Rectal smooth muscle tissue (tissue), 1 donor: ENCODE data around the gene PRF1.

ENCODE experiments used
- H3K27ac ChIP-seq: one replicate; pipeline ENCODE4 v1.7.0; 2013; ENCODE audit warnings: low read depth, low read length, inconsistent platforms
- H3K27me3 ChIP-seq: one replicate; pipeline ENCODE4 v1.7.0; 2013; ENCODE audit warnings: low read length; ENCODE audit not compliant: control insufficient read depth, insufficient read depth
- H3K36me3 ChIP-seq: one replicate; pipeline ENCODE4 v1.7.0; 2013; ENCODE audit warnings: low read length; ENCODE audit not compliant: control insufficient read depth, insufficient read depth
- H3K4me1 ChIP-seq: one replicate; pipeline ENCODE4 v1.7.0; 2013; ENCODE audit warnings: low read length; ENCODE audit not compliant: control insufficient read depth, insufficient read depth
- H3K4me3 ChIP-seq: one replicate; pipeline ENCODE4 v1.7.0; 2013; ENCODE audit warnings: low read length
- H3K9ac ChIP-seq: one replicate; pipeline ENCODE4 v1.7.0; 2013; ENCODE audit warnings: low read length

The PRF1 gene

DNA sequence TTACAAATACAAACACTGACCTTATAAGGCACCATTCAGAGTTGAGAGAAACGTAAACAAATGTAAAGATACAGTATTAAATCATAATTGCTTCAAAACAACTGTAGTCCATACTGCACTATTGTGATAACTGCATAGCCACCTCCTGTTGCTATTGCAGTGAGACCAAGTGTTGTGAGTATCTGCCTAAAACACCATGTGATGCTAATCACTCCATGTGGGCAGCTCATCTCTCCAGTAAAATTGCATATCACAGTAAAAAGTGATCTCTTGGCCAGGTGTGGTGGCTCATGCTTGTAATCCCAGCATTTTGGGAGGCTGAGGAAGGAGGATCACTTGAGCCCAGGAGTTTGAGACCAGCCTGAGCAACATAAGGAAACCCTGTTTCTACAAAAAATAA, 26.8 kb upstream of the PRF1 start:
- H3K36me3 ChIP-seq: no peaks in the 10 kb centered on the region
- H3K27me3 ChIP-seq: no peaks in the 10 kb centered on the region
- H3K4me3 ChIP-seq: no peak overlapping the region
- no peak overlapping the region for H3K9ac ChIP-seq
- H3K27ac ChIP-seq: no peak overlapping the region
- H3K4me1 ChIP-seq: no peaks in the 10 kb centered on the region

- Histone ChIP-seq H3K27me3 (no peaks in the 10 kb centered on the region), H3K36me3 (no peaks in the 10 kb centered on the region), H3K4me3 (no peak overlapping the region), H3K9ac (no peak overlapping the region), H3K4me1 (no peaks in the 10 kb centered on the region), H3K27ac (no peak overlapping the region)
Observed at GRCh38 chr10:70626056-70626455, 23.5 kb upstream of the PRF1 start.

DNA sequence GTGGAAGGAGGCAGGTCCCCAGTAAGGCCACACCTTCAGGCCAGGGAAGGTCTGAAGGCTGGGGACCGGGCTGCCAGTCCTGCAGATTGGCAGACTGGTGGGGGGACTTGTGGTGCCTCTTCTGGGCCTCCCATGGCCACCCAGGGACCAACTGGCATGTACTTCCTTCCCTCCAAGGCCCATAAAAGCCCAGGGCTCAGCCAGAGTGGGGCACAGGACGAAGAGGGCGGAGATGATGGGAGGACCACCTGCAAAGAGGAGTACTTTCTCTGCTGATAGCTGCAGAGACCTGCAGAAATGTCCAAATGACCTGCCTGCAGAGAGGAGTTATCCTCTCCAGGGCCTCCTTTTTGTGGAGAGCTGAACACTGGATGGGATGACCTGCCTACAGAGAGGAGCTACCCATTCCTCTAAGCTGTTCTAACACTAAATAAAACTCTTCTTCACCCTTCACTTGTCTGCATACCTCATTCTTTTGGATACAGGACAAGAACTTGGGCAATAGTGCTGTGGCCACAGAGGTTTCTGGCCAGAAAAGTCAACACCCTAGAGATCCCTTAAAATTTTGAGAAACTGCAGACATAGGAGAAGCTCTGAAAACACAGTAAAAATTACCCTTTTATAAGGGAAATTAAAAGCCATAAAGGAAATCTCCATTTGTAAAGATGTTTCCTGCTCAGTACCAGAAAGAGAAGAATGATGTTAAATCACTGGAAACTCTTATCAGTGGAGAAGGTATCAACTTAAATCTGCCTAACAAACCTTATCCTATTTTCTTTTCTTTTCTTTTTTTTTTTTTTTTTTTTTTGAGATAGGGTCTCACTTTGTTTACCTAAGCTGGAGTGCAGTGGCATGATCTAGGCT, 20.7 kb upstream of the PRF1 start:
- Histone ChIP-seq H3K9ac (no peak overlapping the region), H3K4me3 (no peak overlapping the region), H3K4me1 (no peaks in the 10 kb centered on the region), H3K27me3 (no peaks in the 10 kb centered on the region), H3K27ac (no peak overlapping the region), H3K36me3 (no peaks in the 10 kb centered on the region)

GRCh38 chr10:70622541-70622940, 20.0 kb upstream of the PRF1 start:
- Histone ChIP-seq H3K36me3 (no peaks in the 10 kb centered on the region), H3K9ac (no peak overlapping the region), H3K4me1 (no peaks in the 10 kb centered on the region), H3K4me3 (no peak overlapping the region), H3K27ac (no peak overlapping the region), H3K27me3 (no peaks in the 10 kb centered on the region)

DNA sequence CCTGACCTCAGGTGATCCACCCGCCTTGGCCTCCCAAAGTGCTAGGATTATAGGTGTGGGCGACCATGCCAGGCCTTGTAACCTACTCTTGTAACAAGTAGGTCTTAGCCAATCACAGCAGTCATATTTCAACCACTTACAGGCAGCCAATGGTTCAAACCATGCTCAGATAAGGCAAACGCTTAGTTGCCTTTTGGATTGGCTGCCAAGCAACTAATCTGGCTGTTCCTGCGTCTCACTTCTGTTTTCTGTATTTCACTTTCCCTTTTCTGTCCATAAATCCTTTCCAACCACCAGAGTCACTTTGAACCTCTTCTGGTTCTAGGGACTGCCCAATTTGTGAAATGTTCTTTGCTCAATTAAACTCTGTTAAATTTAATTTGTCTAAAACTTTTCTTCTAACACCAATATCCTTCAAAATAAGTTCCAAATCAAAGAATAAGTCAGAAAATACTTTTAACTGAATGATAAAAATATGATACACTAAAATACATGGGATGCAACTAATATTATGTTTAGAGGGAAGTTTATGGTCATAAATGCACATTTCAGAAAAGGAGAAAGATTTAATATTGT, 19.1 kb upstream of the PRF1 start:
- H3K4me1 ChIP-seq: no peaks in the 10 kb centered on the region
- no peaks in the 10 kb centered on the region for H3K27me3 ChIP-seq
- H3K27ac ChIP-seq: no peak overlapping the region
- no peak overlapping the region for H3K9ac ChIP-seq
- no peak overlapping the region for H3K4me3 ChIP-seq
- no peaks in the 10 kb centered on the region for H3K36me3 ChIP-seq

DNA sequence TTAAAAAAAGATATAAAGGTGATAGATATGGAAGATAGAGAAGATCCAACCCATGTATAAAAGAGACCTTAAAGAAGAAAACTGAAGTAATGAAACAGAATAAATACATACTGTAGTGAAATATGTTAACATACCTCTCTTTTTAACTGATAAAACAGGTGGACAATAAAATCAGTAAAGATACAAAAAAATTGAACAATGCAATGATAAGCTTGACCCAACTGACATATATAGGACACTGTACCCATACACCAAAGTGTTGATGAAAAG, 17.4 kb upstream of the PRF1 start:
- Histone ChIP-seq H3K4me3 (no peak overlapping the region), H3K27me3 (no peaks in the 10 kb centered on the region), H3K27ac (no peak overlapping the region), H3K36me3 (no peaks in the 10 kb centered on the region), H3K9ac (no peak overlapping the region), H3K4me1 (no peaks in the 10 kb centered on the region)

DNA sequence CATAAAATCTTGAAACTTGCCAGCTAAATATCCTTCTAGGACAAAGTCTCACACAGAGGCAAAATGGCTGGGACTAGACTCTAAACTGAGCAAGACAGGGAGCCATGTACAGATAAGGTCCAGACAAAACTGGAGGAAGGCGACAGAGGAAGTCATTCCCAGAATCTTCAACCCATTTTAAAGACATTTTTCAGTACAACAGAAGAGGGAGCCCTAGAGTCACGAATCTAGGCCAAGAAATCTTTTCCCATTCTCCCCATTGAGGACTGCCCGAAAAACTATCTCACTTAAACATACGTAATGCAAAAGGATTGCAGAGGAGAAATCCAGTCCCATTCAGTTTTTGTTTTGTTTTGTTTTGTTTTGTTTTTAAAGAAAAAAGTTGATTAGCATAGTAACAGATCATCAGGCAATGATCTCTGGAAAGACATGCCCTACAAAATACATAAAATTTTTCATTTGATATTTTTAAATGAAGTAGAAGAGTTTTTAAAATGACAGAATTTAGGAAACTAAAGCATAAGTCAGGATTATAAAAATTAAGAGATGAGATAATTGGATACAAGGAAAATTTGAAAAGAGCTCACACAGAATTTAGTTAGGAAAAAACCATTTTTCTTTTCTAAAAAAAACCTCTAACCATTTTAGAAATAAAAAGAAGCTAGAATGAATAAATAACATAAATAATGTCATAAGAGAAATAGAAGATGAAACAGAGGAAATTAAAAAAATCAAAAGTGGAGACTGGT, 16.9 kb upstream of the PRF1 start:
- Histone ChIP-seq H3K27ac (no peak overlapping the region), H3K9ac (no peak overlapping the region), H3K36me3 (no peaks in the 10 kb centered on the region), H3K4me1 (no peaks in the 10 kb centered on the region), H3K27me3 (no peaks in the 10 kb centered on the region), H3K4me3 (no peak overlapping the region)

- no peak overlapping the region for H3K4me3 ChIP-seq
Observed at GRCh38 chr10:70618663-70619062, 16.1 kb upstream of the PRF1 start.

GRCh38 chr10:70617798-70618568, 15.4 kb upstream of the PRF1 start:
- H3K9ac ChIP-seq: no peak overlapping the region
- no peak overlapping the region for H3K4me3 ChIP-seq
- H3K27me3 ChIP-seq: no peaks in the 10 kb centered on the region
- no peaks in the 10 kb centered on the region for H3K36me3 ChIP-seq
- no peak overlapping the region for H3K27ac ChIP-seq
- H3K4me1 ChIP-seq: no peaks in the 10 kb centered on the region

More at GRCh38 chr10:70618663-70619062, 16.1 kb upstream of the PRF1 start:
- Histone ChIP-seq H3K9ac (no peak overlapping the region), H3K4me1 (no peaks in the 10 kb centered on the region), H3K36me3 (no peaks in the 10 kb centered on the region), H3K27me3 (no peaks in the 10 kb centered on the region), H3K27ac (no peak overlapping the region)

DNA sequence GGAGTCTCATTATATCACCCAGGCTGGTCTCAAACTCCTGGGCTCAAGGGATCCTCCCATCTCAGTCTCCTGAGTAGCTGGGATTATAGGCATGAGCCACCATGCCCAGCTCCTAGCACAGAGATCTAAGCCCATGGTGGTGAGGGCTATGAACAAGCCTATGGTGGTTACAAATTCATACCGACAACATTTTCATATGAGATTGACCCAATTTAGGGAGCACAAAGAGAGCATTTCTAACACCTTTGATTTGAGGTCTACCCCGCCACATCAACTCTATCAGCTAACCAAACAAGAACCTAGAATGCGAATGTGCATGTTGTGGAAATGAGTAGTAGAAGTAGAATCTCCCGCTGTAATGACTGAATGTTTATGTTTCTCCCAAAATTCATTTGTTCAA, 14.2 kb upstream of the PRF1 start:
- Histone ChIP-seq H3K9ac (no peak overlapping the region), H3K27me3 (no peaks in the 10 kb centered on the region), H3K4me3 (no peak overlapping the region), H3K4me1 (no peaks in the 10 kb centered on the region), H3K36me3 (no peaks in the 10 kb centered on the region), H3K27ac (no peak overlapping the region)

DNA sequence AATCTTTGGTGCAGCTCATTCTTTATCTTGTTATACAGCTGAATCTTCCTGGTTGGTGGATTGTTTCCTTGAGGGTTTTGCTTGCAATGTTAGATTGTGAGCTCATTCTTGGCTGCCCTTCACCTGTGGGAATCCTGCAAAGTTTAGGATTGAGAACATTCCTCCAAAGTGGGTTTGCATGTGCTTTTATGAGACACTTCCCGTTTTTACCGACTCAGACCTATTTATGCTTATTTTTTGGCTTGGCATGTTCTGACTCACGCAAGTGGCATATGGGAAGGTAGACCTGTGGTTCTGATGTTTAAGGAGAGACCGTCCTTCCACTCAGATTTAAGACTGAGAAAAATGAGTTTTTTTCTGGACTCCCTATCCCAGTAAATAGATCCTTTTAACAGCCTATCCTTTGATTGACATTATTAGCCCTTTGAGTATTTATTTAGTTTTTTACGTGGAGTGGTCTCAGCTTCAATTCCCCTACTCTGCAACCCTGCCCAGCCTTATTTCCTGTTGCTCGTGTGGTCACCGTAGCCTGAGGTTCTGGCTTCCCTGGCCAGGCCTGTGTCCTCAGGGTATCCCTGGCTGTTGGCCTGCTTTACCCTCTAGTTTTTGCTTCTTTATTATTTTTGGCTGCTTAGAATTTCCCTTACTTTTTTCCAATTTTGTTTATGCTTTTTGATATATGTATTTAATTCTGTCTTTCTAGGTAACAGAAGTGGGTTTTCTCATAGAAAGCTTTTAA, 13.4 kb upstream of the PRF1 start:
- Histone ChIP-seq H3K4me3 (no peak overlapping the region), H3K36me3 (no peaks in the 10 kb centered on the region), H3K9ac (no peak overlapping the region), H3K27me3 (no peaks in the 10 kb centered on the region), H3K27ac (no peak overlapping the region), H3K4me1 (no peaks in the 10 kb centered on the region)

DNA sequence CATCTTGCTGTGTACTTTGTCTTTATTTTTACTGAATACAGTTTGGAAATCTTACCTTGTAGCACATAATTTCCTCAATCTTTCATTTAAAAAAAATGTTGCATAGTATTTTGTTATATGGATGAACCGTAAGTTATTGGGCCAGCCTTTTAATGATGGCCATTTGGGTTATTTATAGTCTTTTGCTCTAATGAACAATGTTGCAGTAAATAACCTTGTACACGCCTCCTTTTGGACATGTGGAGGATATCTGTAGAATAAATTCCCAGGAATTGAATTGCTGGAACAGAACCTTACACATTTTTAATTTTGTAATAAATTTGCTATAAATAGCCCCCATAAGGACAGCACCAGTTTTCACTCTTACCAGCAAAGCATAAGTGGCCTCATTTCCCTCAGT, 12.7 kb upstream of the PRF1 start:
- Histone ChIP-seq H3K9ac (no peak overlapping the region), H3K27me3 (no peaks in the 10 kb centered on the region), H3K4me1 (no peaks in the 10 kb centered on the region), H3K27ac (no peak overlapping the region), H3K4me3 (no peak overlapping the region), H3K36me3 (no peaks in the 10 kb centered on the region)
